Natural killer cell (primary cell): ENCODE results near the gene HMX3. TPM values are rescaled to one million over a fixed set of nuclear protein-coding genes. Genes with fewer than 3 reads are reported as not detected.

Experiments
- ATAC-seq, 3 donors: fragments of 150-1000 bp in 2 of 3; fragments of 200-7000 bp in 1 of 3; cut with Tn5 transposase; 1 replicate in 1 of 3; 2 replicates in 2 of 3; pipeline ENCODE4 v1.10.0; 2021; ENCODE audit warnings: mild to moderate bottlenecking in 2 of 3, moderate library complexity in 2 of 3
- DNase-seq, 2 donors: peaks; one replicate each; pipeline versions ENCODE4 v3.0.0 to v3.0.0-alpha.2; 2013 to 2021; ENCODE audit warnings: mixed read lengths in 1 of 2
- H3K27ac ChIP-seq: one replicate; pipeline ENCODE4 v1.5.1; 2013; ENCODE audit warnings: mild to moderate bottlenecking, low read length
- H3K27me3 ChIP-seq: one replicate; pipeline ENCODE4 v1.6.1; 2013; ENCODE audit warnings: low read length; ENCODE audit not compliant: control insufficient read depth, insufficient read depth
- H3K36me3 ChIP-seq: one replicate; pipeline ENCODE4 v1.6.1; 2013; ENCODE audit warnings: low read length; ENCODE audit not compliant: control insufficient read depth, insufficient read depth
- H3K4me1 ChIP-seq: one replicate; pipeline ENCODE4 v1.6.1; 2013; ENCODE audit warnings: low read length; ENCODE audit not compliant: control insufficient read depth, insufficient read depth
- H3K4me3 ChIP-seq: one replicate; pipeline ENCODE4 v1.5.1; 2013; ENCODE audit warnings: low read length
- H3K9me3 ChIP-seq: one replicate; pipeline ENCODE4 v1.6.1; 2013; ENCODE audit warnings: low read length; ENCODE audit not compliant: control insufficient read depth, insufficient read depth
- H3K27ac Mint-ChIP-seq, 2 donors: one replicate each; pipeline ENCODE4 v1.8.0; 2022; ENCODE audit warnings: mild to moderate bottlenecking in 2 of 2, mixed read lengths in 2 of 2, moderate library complexity in 1 of 2
- H3K27me3 Mint-ChIP-seq, 2 donors: one replicate each; pipeline ENCODE4 v1.8.0; 2022; ENCODE audit warnings: low read depth in 2 of 2, mixed read lengths in 2 of 2
- H3K36me3 Mint-ChIP-seq: one replicate; pipeline ENCODE4 v1.8.0; 2022; ENCODE audit warnings: mixed read lengths
- H3K4me1 Mint-ChIP-seq, 2 donors: one replicate each; pipeline ENCODE4 v1.8.0; 2022; ENCODE audit warnings: mixed read lengths in 2 of 2
- H3K4me3 Mint-ChIP-seq: one replicate; pipeline ENCODE4 v1.8.0; 2022; ENCODE audit warnings: mild to moderate bottlenecking, moderate library complexity, mixed read lengths
- H3K9me3 Mint-ChIP-seq, 2 donors: one replicate each; pipeline ENCODE4 v1.8.0; 2022; ENCODE audit warnings: mixed read lengths in 2 of 2
- WGBS: methylation state at CpG from one replicate; pipeline ENCODE4 v1.1.7; 2013; ENCODE audit warnings: missing lambda C conversion rate; ENCODE audit not compliant: insufficient coverage; 5-methylcytosine and 5-hydroxymethylcytosine counted together
- intact Hi-C: fragments of 100-400 bp; cut with micrococcal nuclease; formaldehyde crosslinking; loops from one replicate; pipeline ENCODE4 v1.14.2; 2022
- total RNA-seq, 4 donors: library from RNA; stranded (reverse); fragments of 120-200 nt in 1 of 4; gene quantifications; one replicate each; pipeline versions ENCODE4 v1.2.3 to v1.2.4, GENCODE V29; 2013 to 2022
- TF ChIP-seq, protein P1 (sequence below): fragments of 200-600 bp; IDR thresholded peaks from one replicate; pipeline ENCODE4 v1.8.0; 2022; ENCODE audit warnings: antibody characterized with exemption

Gene HMX3
- total RNA-seq, 3 donors from 2014 or later (not counting 1 experiment from before 2014, with no cell fraction given), result 0.33 TPM; not detected in 2

DNA sequence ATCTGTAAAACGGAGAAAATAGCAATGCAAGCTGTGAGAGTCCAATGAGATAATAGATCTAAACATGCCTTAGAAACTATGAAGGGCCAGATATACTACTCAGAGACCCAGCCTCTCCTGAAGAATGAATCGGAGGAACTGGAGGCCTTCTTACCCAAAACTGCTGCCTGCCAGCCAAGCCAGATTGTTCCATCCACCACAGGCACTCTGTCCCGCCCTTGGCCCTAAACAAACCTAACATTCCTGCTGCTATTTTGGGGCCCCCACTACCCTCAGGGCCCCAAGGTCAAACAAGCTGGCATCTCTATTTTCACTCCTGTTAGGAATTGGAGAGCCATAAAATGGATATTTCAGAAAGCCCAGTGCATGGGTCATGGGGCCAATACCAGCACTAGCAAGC, 48.0 kb upstream of the HMX3 start:
- H3K27ac ChIP-seq, result no peak overlapping the region
- H3K9me3 ChIP-seq, result no peaks in the 10 kb centered on the region
- Mint-ChIP-seq H3K4me1 (no peaks in the 10 kb centered on the region), H3K4me3 (no peak overlapping the region), H3K9me3 (peaks cover 4 to 5% of the 10 kb centered on the region in 2 donors), H3K27me3 (peaks cover 8 to 14% of the 10 kb centered on the region in 2 donors), H3K27ac (no peak overlapping the region), H3K36me3 (no peaks in the 10 kb centered on the region)
- H3K4me1 ChIP-seq, result no peaks in the 10 kb centered on the region
- no peak overlapping the region for H3K4me3 ChIP-seq
- WGBS, result 81% methylated on average over 3 of the region's 3 CpGs
- intact Hi-C loops, result no loop called here
- no peaks in the 10 kb centered on the region for H3K36me3 ChIP-seq
- TF ChIP-seq, protein P1, sequence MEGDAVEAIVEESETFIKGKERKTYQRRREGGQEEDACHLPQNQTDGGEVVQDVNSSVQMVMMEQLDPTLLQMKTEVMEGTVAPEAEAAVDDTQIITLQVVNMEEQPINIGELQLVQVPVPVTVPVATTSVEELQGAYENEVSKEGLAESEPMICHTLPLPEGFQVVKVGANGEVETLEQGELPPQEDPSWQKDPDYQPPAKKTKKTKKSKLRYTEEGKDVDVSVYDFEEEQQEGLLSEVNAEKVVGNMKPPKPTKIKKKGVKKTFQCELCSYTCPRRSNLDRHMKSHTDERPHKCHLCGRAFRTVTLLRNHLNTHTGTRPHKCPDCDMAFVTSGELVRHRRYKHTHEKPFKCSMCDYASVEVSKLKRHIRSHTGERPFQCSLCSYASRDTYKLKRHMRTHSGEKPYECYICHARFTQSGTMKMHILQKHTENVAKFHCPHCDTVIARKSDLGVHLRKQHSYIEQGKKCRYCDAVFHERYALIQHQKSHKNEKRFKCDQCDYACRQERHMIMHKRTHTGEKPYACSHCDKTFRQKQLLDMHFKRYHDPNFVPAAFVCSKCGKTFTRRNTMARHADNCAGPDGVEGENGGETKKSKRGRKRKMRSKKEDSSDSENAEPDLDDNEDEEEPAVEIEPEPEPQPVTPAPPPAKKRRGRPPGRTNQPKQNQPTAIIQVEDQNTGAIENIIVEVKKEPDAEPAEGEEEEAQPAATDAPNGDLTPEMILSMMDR, result no peak
- no peak for DNase-seq
- ATAC-seq, result no peak
- H3K27me3 ChIP-seq, result no peaks in the 10 kb centered on the region

GRCh38 chr10:123092635-123093414, 42.9 kb upstream of the HMX3 start:
- WGBS, result 75% methylated on average over 6 of the region's 14 CpGs
- no peak overlapping the region for H3K4me3 ChIP-seq
- ATAC-seq, result no peak
- Mint-ChIP-seq H3K27me3 (peaks cover 13 to 29% of the 10 kb centered on the region in 2 donors), H3K9me3 (no peaks in the 10 kb centered on the region), H3K4me3 (no peak overlapping the region), H3K27ac (no peak overlapping the region), H3K4me1 (no peaks in the 10 kb centered on the region), H3K36me3 (no peaks in the 10 kb centered on the region)
- H3K9me3 ChIP-seq, result no peaks in the 10 kb centered on the region
- no peak for DNase-seq
- H3K27ac ChIP-seq, result no peak overlapping the region
- TF ChIP-seq, protein P1, result no peak
- intact Hi-C loops, result no loop called here
- no peaks in the 10 kb centered on the region for H3K36me3 ChIP-seq
- no peaks in the 10 kb centered on the region for H3K4me1 ChIP-seq
- H3K27me3 ChIP-seq, result no peaks in the 10 kb centered on the region

GRCh38 chr10:123093489-123093888, 42.3 kb upstream of the HMX3 start:
- no peak for ATAC-seq
- no peaks in the 10 kb centered on the region for H3K4me1 ChIP-seq
- H3K27ac ChIP-seq, result no peak overlapping the region
- no peaks in the 10 kb centered on the region for H3K9me3 Mint-ChIP-seq
- no peaks in the 10 kb centered on the region for H3K36me3 ChIP-seq
- H3K4me3 ChIP-seq, result no peak overlapping the region
- no peak overlapping the region for H3K4me3 Mint-ChIP-seq
- H3K4me1 Mint-ChIP-seq, result no peaks in the 10 kb centered on the region
- DNase-seq, result no peak
- H3K27me3 ChIP-seq, result no peaks in the 10 kb centered on the region
- H3K27me3 Mint-ChIP-seq, result peaks cover 15 to 29% of the 10 kb centered on the region in 2 donors
- H3K27ac Mint-ChIP-seq, result no peak overlapping the region
- intact Hi-C loops, result no loop called here
- H3K9me3 ChIP-seq, result no peaks in the 10 kb centered on the region
- TF ChIP-seq, protein P1, result no peak
- WGBS, result 75% methylated on average over 4 of the region's 4 CpGs
- no peaks in the 10 kb centered on the region for H3K36me3 Mint-ChIP-seq

GRCh38 chr10:123096452-123096851, 39.3 kb upstream of the HMX3 start:
- H3K9me3 ChIP-seq, result no peaks in the 10 kb centered on the region
- Mint-ChIP-seq H3K27ac (no peak overlapping the region), H3K9me3 (no peaks in the 10 kb centered on the region), H3K27me3 (peaks cover 15 to 28% of the 10 kb centered on the region in 2 donors), H3K36me3 (no peaks in the 10 kb centered on the region), H3K4me3 (no peak overlapping the region), H3K4me1 (no peaks in the 10 kb centered on the region)
- ATAC-seq, result peak in 1 of 3 donors; percentile 14
- H3K4me1 ChIP-seq, result no peaks in the 10 kb centered on the region
- H3K36me3 ChIP-seq, result no peaks in the 10 kb centered on the region
- no peak for DNase-seq
- no peak overlapping the region for H3K4me3 ChIP-seq
- H3K27ac ChIP-seq, result no peak overlapping the region
- WGBS, result 88% methylated on average over 3 of the region's 5 CpGs
- intact Hi-C loops, result no loop called here
- H3K27me3 ChIP-seq, result no peaks in the 10 kb centered on the region
- TF ChIP-seq, protein P1, result no peak
